GM18517 (cell line): ENCODE data around the gene ANGPTL5.
"Not testable (repeated sequence)": the region's sequence is repeated elsewhere in the genome, so short reads cannot be mapped to it uniquely, and the experiment has no call there.

Experiments
- ATAC-seq: cut with Tn5 transposase; IDR thresholded peaks from one replicate; pipeline ENCODE4 v1.9.1; 2021; ENCODE audit warnings: mild to moderate bottlenecking, moderate library complexity; ENCODE audit not compliant: unreplicated experiment

ANGPTL5 gene

GRCh38 chr11:101916422-101916821 is at the start of gene ANGPTL5:
TSS of gene ANGPTL5 (minus strand) at chr11:101916522. CDS start at chr11:101907909, 8,613 bp downstream.
- ATAC-seq: no peak

- ATAC-seq: not testable (repeated sequence)
Observed at GRCh38 chr11:101964200-101964599, 47.9 kb upstream of the ANGPTL5 start.

GRCh38 chr11:101960231-101960630 is 43.9 kb upstream of the ANGPTL5 start:
- no peak for ATAC-seq

DNA sequence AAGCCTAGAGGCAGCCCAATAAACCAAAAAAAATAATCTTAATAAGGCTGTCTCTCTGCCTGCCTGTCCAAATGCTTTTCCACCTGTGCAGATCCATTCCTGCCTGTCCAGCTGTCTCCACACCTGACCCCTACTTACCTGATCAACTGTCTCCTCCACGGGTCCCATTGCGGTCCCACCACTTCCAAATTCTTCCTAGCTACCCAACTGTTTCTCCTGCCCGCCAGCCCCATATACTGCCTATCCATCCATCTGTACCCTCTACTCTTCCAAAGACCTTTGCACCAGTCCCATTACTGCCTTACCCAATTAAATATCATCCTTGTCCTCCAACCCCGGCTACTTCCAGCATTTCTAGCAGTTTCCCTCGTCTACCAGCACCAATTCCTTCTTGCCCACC is 39.4 kb upstream of the ANGPTL5 start:
- ATAC-seq: no peak

DNA sequence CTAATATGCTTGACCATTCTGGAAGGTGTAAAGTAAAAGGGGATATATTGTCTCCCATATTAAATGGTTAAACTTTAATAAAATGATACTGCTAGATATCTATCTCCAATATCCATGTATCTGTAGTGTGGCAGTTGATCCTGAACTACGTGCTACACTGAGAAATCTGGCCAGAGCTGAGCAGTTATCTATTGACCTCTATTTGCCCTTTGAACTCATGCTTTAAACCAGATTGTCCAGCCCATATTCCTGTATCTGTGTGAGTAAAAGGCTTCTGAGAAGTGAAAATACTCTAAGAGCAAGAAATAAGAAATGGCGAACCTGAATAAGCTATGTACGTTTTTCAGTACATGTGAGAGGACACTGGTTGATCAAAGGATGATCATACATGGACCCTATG is 39.0 kb upstream of the ANGPTL5 start:
- ATAC-seq: no peak

DNA sequence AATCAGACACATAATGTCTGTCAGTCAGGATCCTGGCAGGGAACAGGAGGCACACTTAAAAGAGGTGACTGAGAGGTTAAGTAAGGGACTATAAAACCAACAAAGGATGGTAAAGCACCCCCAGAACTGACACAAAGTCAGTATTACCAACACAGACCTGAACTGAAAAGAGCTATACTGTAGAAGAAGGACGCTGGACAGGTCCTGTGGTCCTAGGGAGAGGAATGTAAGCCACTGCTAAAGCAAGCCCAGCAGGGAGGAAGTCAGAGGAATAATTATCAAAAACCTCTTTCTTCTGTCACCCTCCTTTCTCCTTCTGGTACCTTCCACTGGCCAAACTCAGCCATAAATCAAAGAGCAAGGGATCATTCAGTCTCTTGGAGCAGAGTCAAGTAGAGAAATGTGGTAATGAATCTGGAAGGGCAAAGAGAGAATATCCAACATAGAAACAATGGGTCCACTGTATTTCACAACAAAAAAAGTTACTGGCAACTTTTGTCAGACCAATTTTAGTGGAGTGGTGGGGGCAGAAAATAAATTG is 33.4 kb upstream of the ANGPTL5 start:
- ATAC-seq: no peak

DNA sequence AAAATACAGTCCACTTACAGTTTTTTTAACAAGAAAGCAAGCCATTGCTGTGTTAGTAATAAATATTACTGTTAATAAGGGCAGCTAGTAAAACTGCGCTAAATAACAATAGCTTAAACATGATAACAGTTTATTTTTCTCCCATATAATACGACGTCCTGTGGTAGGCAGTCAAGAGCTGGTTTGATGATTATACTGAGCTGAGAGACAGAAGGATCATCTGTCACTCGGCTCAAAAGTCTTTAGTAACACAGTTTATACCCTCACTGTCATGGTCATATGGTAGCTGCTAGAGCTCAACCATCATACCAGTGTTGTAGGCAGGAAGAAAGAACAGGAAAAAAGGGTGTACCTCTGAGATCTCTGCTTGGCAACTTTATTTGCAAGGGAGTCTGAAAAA is 29.1 kb upstream of the ANGPTL5 start:
- no peak for ATAC-seq

DNA sequence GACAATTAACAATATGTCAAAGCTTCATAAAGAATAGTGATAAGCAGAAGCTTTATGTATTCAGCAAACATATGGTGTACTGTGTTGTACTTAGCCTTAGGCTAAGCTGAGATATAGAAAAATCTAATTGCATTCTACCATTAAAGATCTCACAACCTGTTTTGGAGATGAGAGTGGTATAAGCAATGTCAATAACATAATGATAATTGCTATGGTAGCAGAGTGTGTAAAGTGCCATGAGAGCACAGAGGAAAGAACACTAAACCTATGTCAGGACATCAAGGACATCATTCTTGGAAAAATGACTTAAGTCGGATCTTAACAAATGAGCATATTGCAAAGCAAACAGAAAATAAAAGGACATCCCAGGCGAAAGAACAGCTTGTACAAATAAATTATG is 28.6 kb upstream of the ANGPTL5 start:
- no peak for ATAC-seq

- ATAC-seq: no peak
Observed at GRCh38 chr11:101940901-101941520, 24.7 kb upstream of the ANGPTL5 start.

GRCh38 chr11:101931692-101932091 is 15.4 kb upstream of the ANGPTL5 start:
- ATAC-seq: no peak

GRCh38 chr11:101929294-101929915 is 13.1 kb upstream of the ANGPTL5 start:
- no peak for ATAC-seq

- no peak for ATAC-seq
Observed at GRCh38 chr11:101923554-101923953, 7.2 kb upstream of the ANGPTL5 start.

GRCh38 chr11:101920992-101921391 is 4.7 kb upstream of the ANGPTL5 start:
- ATAC-seq: no peak

GRCh38 chr11:101917226-101917625 is 904 bp upstream of the ANGPTL5 start:
- no peak for ATAC-seq

GRCh38 chr11:101915791-101916291 is 481 bp downstream of the ANGPTL5 start:
- ATAC-seq: peak; percentile 50

DNA sequence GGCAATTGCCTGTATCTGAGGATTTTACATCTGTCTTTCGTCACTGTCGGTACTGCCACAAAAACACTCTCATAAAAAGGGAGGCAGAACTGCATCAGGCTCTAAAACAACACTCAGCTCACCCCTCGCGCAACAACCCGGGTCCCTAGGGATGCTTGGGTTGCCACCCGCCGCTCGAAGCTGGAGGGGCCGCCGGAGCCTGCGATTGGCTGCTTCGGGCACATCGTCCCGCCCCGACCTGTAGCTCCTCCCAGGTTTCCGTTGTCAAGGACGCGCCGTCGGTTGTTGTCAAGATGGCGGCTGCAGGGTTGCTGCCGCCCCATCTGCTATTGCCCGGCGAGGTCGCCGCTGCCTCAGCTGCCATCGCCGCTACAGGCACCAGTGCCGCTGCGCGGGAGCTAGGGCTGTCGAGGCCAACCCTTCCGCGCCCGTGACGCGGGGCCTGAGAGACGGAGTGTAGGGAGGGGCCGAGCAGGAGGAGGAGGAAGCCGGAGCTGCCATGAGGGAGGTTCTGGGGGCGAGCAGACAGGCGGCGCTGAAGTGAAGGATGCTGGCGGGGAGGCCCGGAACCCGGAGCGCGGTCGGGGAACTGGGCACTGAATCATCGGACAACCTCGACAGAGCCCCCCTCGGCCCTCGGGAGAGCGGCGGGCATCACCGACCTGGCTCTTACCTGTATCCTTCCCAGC is 1.4 kb downstream of the ANGPTL5 start, which contains the start of gene CEP126:
Gene CEP126 (plus strand): TSS at position 273 of the 689 bp plus-strand sequence. CDS start 275 bp downstream, at position 548.
- peak; percentile 99 for ATAC-seq

DNA sequence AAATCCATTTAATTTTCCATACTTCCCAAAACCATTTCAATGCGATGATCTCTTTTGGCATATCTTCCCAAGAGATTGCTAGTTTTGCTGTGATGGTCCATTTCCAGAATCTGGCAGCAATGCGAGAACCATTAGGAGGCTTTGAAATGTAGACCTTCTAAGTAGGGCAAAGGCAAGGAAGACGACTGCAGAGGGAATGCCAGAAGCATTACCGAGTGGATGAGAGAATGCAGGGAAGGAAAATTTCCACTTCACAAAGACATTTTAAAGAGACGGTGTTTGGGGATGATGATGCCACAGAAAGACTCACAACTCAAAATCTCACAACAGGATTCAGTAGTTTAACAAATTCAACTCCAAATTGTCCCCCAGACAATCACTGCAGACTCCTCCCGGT is 2.0 kb downstream of the ANGPTL5 start:
- no peak for ATAC-seq

- no peak for ATAC-seq
Observed at GRCh38 chr11:101913656-101914055, 2.7 kb downstream of the ANGPTL5 start.

DNA sequence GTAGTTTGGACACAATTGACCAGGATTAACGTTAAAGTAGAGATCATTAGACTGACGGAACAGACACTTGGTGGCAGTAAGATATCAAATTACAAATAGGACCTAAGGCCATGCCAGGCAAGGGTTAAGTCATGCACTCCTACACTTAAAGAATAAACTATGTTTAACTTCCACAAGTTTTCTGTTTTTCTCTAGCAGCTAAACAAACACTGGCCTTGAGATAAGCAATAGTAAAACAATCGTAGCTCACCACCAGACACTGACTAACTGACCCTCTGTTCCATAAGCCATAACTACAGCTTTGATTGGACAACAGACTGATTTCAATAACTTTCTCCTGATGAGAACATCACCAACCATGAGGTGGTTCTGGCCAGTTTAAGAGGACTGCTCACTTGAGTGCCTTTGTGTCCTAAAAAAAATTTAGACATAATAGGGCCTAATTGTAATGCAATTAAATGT is 3.5 kb downstream of the ANGPTL5 start:
- ATAC-seq: no peak

GRCh38 chr11:101909087-101909486 is 7.2 kb downstream of the ANGPTL5 start:
- ATAC-seq: no peak

GRCh38 chr11:101907815-101908214 is 8.5 kb downstream of the ANGPTL5 start:
- no peak for ATAC-seq
